GM19452 (cell line): ENCODE data around the gene OSBPL10.

Experiments
- ATAC-seq: cut with Tn5 transposase; IDR thresholded peaks from one replicate; pipeline ENCODE4 v1.9.1; 2021; ENCODE audit not compliant: unreplicated experiment

OSBPL10 gene

GRCh38 chr3:31680072-31680870 lies 300.8 kb downstream of the OSBPL10 start:
- ATAC-seq = no peak

- no peak for ATAC-seq
These were observed 304.5 kb downstream of the OSBPL10 start for GRCh38 chr3:31676556-31676955.

GRCh38 chr3:31673950-31674349 lies 307.1 kb downstream of the OSBPL10 start:
- no peak for ATAC-seq

- ATAC-seq = no peak
These were observed 309.1 kb downstream of the OSBPL10 start for GRCh38 chr3:31671976-31672375.

GRCh38 chr3:31671451-31671850 lies 309.6 kb downstream of the OSBPL10 start:
- ATAC-seq = no peak

- no peak for ATAC-seq
These were observed 310.3 kb downstream of the OSBPL10 start for GRCh38 chr3:31670722-31671121.

- no peak for ATAC-seq
These were observed 310.9 kb downstream of the OSBPL10 start for GRCh38 chr3:31670136-31670535.

- ATAC-seq = no peak
These were observed 312.8 kb downstream of the OSBPL10 start for GRCh38 chr3:31668242-31668641.

- ATAC-seq = no peak
These were observed 313.5 kb downstream of the OSBPL10 start for GRCh38 chr3:31667582-31667981.

GRCh38 chr3:31664031-31664430 lies 317.0 kb downstream of the OSBPL10 start:
- no peak for ATAC-seq

- no peak for ATAC-seq
These were observed 318.9 kb downstream of the OSBPL10 start for GRCh38 chr3:31661993-31662670.

- no peak for ATAC-seq
These were observed 319.8 kb downstream of the OSBPL10 start for GRCh38 chr3:31661286-31661685.

- no peak for ATAC-seq
These were observed 321.8 kb downstream of the OSBPL10 start for GRCh38 chr3:31659246-31659645.

GRCh38 chr3:31654998-31655397 lies 326.1 kb downstream of the OSBPL10 start:
- no peak for ATAC-seq

GRCh38 chr3:31653464-31653863 lies 327.6 kb downstream of the OSBPL10 start:
- ATAC-seq = no peak

GRCh38 chr3:31652296-31652695 lies 328.8 kb downstream of the OSBPL10 start:
- ATAC-seq = no peak

GRCh38 chr3:31648286-31648968 lies 332.6 kb downstream of the OSBPL10 start:
- no peak for ATAC-seq

- no peak for ATAC-seq
These were observed 335.8 kb downstream of the OSBPL10 start for GRCh38 chr3:31645256-31645655.

- no peak for ATAC-seq
These were observed 341.2 kb downstream of the OSBPL10 start for GRCh38 chr3:31639828-31640227.

- no peak for ATAC-seq
These were observed 344.2 kb downstream of the OSBPL10 start for GRCh38 chr3:31636694-31637442.

GRCh38 chr3:31636049-31636448 lies 345.0 kb downstream of the OSBPL10 start:
- no peak for ATAC-seq
